SHP77 (cell line): ENCODE measurements around the gene VAMP4.
"Not testable (repeated sequence)": the region's sequence is repeated elsewhere in the genome, so short reads cannot be mapped to it uniquely, and the experiment has no call there.

ENCODE experiments used
- DNase-seq, 2 experiments: peaks; one replicate each; lab custom pipeline; 2025; lab: John Stamatoyannopoulos, UW

VAMP4 gene

GRCh38 chr1:171699531-171699930 is 42.3 kb downstream of the VAMP4 start:
- no peak for DNase-seq

GRCh38 chr1:171695772-171696171 is 46.1 kb downstream of the VAMP4 start:
- not testable (repeated sequence) for DNase-seq

- DNase-seq, result not testable (repeated sequence)
Measured at GRCh38 chr1:171693541-171693940, 48.3 kb downstream of the VAMP4 start.

GRCh38 chr1:171683870-171684269 is 58.0 kb downstream of the VAMP4 start:
- no peak for DNase-seq

- no peak for DNase-seq
Measured at GRCh38 chr1:171680339-171680738, 61.5 kb downstream of the VAMP4 start.

- DNase-seq, result no peak
Measured at GRCh38 chr1:171676823-171677222, 65.0 kb downstream of the VAMP4 start.

- no peak for DNase-seq
Measured at GRCh38 chr1:171674431-171675405, 67.1 kb downstream of the VAMP4 start.

- DNase-seq, result no peak
Measured at GRCh38 chr1:171670739-171671138, 71.1 kb downstream of the VAMP4 start.

GRCh38 chr1:171668372-171668771 is 73.5 kb downstream of the VAMP4 start:
- DNase-seq, result no peak

GRCh38 chr1:171666114-171666769 is 75.6 kb downstream of the VAMP4 start:
- DNase-seq, result no peak

GRCh38 chr1:171664976-171665375 is 76.9 kb downstream of the VAMP4 start:
- no peak for DNase-seq

GRCh38 chr1:171663854-171664575 is 77.8 kb downstream of the VAMP4 start:
- DNase-seq, result no peak

- DNase-seq, result no peak
Measured at GRCh38 chr1:171663036-171663853, 78.6 kb downstream of the VAMP4 start.

- DNase-seq, result no peak
Measured at GRCh38 chr1:171661076-171661650, 80.7 kb downstream of the VAMP4 start.

- DNase-seq, result not testable (repeated sequence)
Measured at GRCh38 chr1:171656206-171656605, 85.7 kb downstream of the VAMP4 start.

GRCh38 chr1:171655746-171656116 is 86.1 kb downstream of the VAMP4 start:
- DNase-seq, result no peak

- DNase-seq, result peak; percentile 57 to 68
Measured at GRCh38 chr1:171654942-171655745, 86.7 kb downstream of the VAMP4 start.

GRCh38 chr1:171654201-171654941 is 87.5 kb downstream of the VAMP4 start:
- DNase-seq, result no peak

GRCh38 chr1:171653796-171654195 is 88.1 kb downstream of the VAMP4 start:
- no peak for DNase-seq
